Measurements from ENCODE around the gene ZNF609.
"Not testable (repeated sequence)": the region's sequence is repeated elsewhere in the genome, so short reads cannot be mapped to it uniquely, and the experiment has no call there.

The ZNF609 gene

GRCh38 chr15:64459066-64459781 is 1.2 kb upstream of the ZNF609 start:
- DNase-seq (ENCODE audit: low read depth): no peak

GRCh38 chr15:64460724-64461720 is 644 bp downstream of the ZNF609 start:
- DNase-seq (ENCODE audit: low read depth): peak; percentile 7

- no peak for DNase-seq (ENCODE audit: low read depth)
Measured at GRCh38 chr15:64461721-64462162, 1.4 kb downstream of the ZNF609 start.

DNA sequence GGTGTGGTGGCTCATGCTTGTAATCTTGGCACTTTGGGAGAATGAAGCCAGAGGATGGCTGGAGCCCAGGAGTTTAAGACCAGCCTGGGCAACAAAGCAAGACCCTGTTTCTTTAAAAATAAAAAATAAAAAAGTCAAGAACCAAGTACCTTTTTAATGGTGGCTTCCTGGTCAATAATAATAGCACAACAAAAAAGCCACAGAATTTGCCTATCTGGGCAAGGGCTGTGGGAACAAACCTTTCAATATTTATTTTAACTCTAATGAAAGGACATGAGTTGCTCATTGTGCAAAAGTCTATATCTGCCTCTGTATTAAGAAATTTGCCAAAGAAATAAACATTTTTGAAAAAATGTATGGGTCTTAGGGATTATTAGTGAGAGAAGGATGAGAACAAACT is 2.1 kb downstream of the ZNF609 start:
- DNase-seq (ENCODE audit: low read depth): no peak

- DNase-seq (ENCODE audit: low read depth): peak; percentile 5
Measured at GRCh38 chr15:64464276-64465005, 4.1 kb downstream of the ZNF609 start.

GRCh38 chr15:64466408-64467141 is 6.2 kb downstream of the ZNF609 start:
- DNase-seq (ENCODE audit: low read depth): no peak

- no peak for DNase-seq (ENCODE audit: low read depth)
Measured at GRCh38 chr15:64472161-64472560, 11.8 kb downstream of the ZNF609 start.

GRCh38 chr15:64474846-64475245 is 14.5 kb downstream of the ZNF609 start:
- no peak for DNase-seq (ENCODE audit: low read depth)

DNA sequence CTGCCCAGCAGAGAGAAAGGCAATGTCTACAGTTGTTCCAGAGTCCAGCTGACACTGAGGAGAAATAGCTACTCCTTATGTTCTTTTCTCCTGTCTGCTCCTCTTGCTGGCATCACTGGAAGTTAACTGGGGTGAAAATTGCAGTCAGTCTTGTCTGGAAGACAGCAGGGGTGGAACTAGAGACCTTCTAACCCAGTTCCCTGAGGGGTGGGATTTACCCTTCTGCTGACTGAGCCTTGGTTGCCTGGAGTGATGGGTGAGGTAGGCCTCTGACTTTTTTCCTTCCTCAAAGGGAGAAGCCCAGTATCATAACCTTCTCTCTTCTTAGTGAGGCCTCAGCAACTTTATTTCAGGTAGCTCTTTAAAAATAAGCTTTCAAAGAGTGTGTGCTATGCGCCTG is 16.2 kb downstream of the ZNF609 start:
- no peak for DNase-seq (ENCODE audit: low read depth)

GRCh38 chr15:64478863-64479262 is 18.5 kb downstream of the ZNF609 start:
- no peak for DNase-seq (ENCODE audit: low read depth)

- DNase-seq (ENCODE audit: low read depth): no peak
Measured at GRCh38 chr15:64480891-64481290, 20.5 kb downstream of the ZNF609 start.

- no peak for DNase-seq (ENCODE audit: low read depth)
Measured at GRCh38 chr15:64483749-64484148, 23.4 kb downstream of the ZNF609 start.

GRCh38 chr15:64485796-64486195 is 25.4 kb downstream of the ZNF609 start:
- no peak for DNase-seq (ENCODE audit: low read depth)

DNA sequence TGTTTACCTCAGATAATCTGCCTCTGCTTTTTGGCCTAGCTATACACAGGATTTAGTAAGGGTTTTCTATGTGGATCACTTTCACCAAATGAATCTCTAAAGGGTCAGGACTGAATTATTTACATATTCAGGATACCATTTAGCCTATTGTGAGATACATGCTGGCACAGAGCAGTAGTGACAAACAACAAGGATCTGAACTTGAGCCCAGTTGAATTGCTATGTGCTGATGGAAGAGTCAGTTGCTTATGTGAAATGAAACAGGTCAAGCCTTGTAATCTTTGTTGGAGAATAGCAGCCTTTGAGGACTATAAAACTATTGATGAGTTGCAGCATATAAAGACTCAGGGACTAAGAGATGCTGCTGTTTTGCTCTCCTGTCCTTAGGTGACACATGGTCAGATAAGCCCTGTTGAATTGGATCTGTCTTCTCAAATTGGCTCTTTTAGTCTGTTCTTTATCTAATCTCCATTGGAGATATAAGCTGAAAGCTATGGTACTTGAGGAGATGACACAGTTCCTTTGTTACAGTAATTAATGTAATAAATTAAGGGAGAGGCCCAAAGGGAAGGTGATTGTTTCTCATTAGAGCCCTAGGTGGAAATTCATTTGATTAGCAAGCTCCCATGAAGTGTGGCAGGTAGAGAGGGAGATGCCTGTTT is 30.4 kb downstream of the ZNF609 start:
- DNase-seq (ENCODE audit: low read depth): no peak

DNA sequence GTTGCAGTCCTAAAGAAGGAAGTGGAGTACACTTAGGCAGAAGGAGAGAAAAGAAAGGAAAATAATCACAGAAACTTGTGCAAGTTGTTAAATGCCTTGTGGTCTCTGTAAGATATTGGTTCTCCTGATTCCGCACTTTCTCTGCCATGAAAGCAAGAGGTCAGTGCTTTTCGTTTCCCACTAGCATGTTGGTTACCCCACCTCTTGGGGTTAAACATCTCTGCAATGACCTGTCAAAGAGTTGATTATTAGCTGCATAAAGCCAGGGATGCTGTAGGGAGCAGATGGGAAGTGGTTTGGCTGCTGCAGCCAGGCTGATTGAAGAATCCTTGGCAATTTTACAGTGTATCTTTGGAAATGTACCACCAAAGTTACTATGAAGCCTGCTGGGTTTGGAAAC is 33.3 kb downstream of the ZNF609 start:
- DNase-seq (ENCODE audit: low read depth): no peak

GRCh38 chr15:64495968-64496367 is 35.6 kb downstream of the ZNF609 start:
- not testable (repeated sequence) for DNase-seq (ENCODE audit: low read depth)

DNA sequence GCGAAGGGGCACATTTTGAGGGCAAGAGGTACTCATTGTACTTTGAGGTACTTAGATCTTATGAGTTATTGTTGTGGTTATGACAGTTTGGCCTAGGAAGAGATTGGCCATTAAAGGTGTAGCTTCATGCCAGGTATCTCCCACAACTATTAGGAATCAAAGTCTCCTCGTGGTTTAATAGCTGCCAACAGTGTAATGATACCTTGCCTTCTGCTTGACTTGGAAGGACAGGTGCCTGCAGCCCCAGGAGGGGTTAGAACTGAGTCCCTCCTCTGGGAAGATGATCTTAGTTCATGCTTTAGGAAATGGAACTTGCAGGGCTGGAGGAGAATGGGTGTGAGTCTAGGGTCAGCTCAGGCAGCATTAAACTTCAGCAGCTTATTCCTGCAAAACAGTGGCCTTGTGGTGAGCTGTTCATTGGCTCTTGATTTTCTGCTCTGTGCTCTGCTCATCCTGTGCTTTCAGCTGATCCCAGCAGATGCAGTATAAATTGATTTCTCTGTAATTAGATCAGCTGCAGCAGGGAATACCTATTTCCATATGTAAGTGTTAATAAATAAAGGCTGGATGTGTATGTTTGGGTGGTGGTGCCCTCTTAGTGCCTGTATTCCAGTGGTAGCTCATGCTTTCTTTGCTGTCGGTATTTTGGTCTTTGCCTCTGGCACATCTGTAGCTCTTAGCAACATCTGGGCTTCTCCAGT is 40.5 kb downstream of the ZNF609 start:
- DNase-seq (ENCODE audit: low read depth): no peak

GRCh38 chr15:64501396-64501715 is 41.0 kb downstream of the ZNF609 start:
- DNase-seq (ENCODE audit: low read depth): no peak

DNA sequence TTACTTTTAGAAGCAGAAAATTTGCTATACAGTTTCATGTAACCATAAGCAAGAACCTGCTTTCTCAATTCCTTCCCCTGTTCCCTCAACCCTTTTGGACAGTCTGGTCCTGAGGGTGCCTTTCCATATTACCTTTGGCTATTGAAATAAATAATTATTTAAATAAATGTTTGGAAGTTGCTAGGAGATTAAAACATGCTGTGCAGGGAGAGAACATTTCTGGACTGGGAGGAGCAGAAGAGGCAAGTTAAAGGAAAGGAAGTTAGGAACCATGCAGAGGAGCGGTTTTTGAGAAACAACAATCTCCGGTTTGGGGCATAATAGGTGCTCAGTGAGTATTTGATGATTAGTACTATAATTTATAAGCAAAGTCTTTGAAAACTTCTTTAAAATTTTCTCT is 41.8 kb downstream of the ZNF609 start:
- no peak for DNase-seq (ENCODE audit: low read depth)

- DNase-seq (ENCODE audit: low read depth): no peak
Measured at GRCh38 chr15:64502551-64502950, 42.2 kb downstream of the ZNF609 start.

DNA sequence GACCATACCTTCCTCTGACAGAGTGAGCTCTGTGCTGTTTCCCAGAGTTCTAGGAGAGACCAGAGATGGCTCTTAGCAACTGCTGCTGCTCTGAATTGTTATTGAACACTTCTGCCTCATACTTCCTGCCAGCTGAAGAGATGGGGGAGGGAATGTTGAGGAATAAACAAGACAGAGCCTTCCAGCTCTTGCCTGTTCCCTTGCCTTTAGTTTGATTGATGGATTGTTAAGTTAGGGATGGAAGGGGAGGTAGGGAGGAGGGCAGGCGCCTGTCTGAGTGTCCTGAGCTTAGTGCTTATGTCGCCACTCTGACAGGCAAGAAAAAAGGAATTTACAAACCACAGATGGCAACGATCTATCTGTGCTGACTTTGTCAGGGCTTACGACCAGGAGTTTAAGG is 42.8 kb downstream of the ZNF609 start:
- no peak for DNase-seq (ENCODE audit: low read depth)
